H1 (cell line): ENCODE results near the gene RBFA.

Experiments used
- CHD2 ChIP-seq: IDR thresholded peaks from 2 replicates; pipeline ENCODE4 v1.6.1; 2012; ENCODE audit warnings: low read length, improper control_type of control experiment
- CREB1 ChIP-seq: IDR thresholded peaks from 2 replicates; pipeline ENCODE4 v1.6.1; 2012; ENCODE audit warnings: inconsistent platforms
- CTCF ChIP-seq, 3 experiments: IDR thresholded peaks; 1 replicate in 2 of 3; 2 replicates in 1 of 3; pipeline versions ENCODE4 v1.5.1 to v1.6.1; 2011; ENCODE audit warnings: low read length in 3 of 3, mild to moderate bottlenecking in 3 of 3, inconsistent platforms in 2 of 3, low read depth in 1 of 3, moderate library complexity in 1 of 3; ENCODE audit not compliant: insufficient read depth in 1 of 3; ENCODE audit errors: control extremely low read depth in 1 of 3
- EZH2 ChIP-seq: fragments of 200-600 bp; sonication (generic); IDR thresholded peaks from 2 replicates; pipeline ENCODE4 v1.7.1; 2012; ENCODE audit warnings: low read depth, mild to moderate bottlenecking, moderate library complexity, low read length, inconsistent platforms; ENCODE audit not compliant: severe bottlenecking
- HDAC2 ChIP-seq, 2 experiments: fragments of 300-600 bp in 1 of 2; sonication (generic) in 1 of 2; IDR thresholded peaks; 2 replicates each; pipeline ENCODE4 v1.6.1; 2011 to 2012; ENCODE audit warnings: low read depth in 2 of 2, low read length in 2 of 2, mild to moderate bottlenecking in 2 of 2, moderate library complexity in 2 of 2, borderline replicate concordance in 1 of 2, inconsistent platforms in 1 of 2
- JUN ChIP-seq: IDR thresholded peaks from 2 replicates; pipeline ENCODE4 v1.6.1; 2011; ENCODE audit warnings: low read depth, mild to moderate bottlenecking, improper control_type of control experiment, low read length
- KDM1A ChIP-seq: fragments of 200-600, 300-600 bp; sonication (generic); IDR thresholded peaks from 2 replicates; pipeline ENCODE4 v1.7.1; 2016; ENCODE audit warnings: mild to moderate bottlenecking, low read length, borderline replicate concordance
- POLR2A ChIP-seq, 2 experiments: IDR thresholded peaks; 1 replicate in 1 of 2; 2 replicates in 1 of 2; pipeline ENCODE4 v1.6.1; 2011; ENCODE audit warnings: low read depth in 2 of 2, low read length in 2 of 2, mild to moderate bottlenecking in 2 of 2; ENCODE audit errors: control extremely low read depth in 1 of 2
- SIN3A ChIP-seq, 2 experiments: IDR thresholded peaks in 1 of 2; conservative IDR thresholded peaks in 1 of 2; 2 replicates each; pipeline ENCODE4 v1.6.1; 2011 to 2012; ENCODE audit warnings: low read length in 2 of 2, improper control_type of control experiment in 1 of 2, low read depth in 1 of 2, mild to moderate bottlenecking in 1 of 2
- USF2 ChIP-seq: IDR thresholded peaks from 2 replicates; pipeline ENCODE4 v1.6.1; 2011; ENCODE audit warnings: low read length, improper control_type of control experiment
- ZNF274 ChIP-seq: IDR thresholded peaks from 2 replicates; pipeline ENCODE4 v1.7.0; 2012; ENCODE audit warnings: low read length, borderline replicate concordance; ENCODE audit errors: extremely low read depth

- TF ChIP-seq SIN3A (conservative IDR thresholded peaks at IDR 0.05 in 1 of 2, IDR thresholded peaks at IDR 0.05 in 1 of 2; ENCODE audit: low read depth in 1 of 2, low read length in 2 of 2) (no peak), CTCF (IDR thresholded peaks at IDR 0.05; ENCODE audit: control extremely low read depth in 1 of 3, insufficient read depth in 1 of 3, low read depth in 1 of 3, low read length in 3 of 3) (no peak), EZH2 (no peak), ZNF274 (no peak), CHD2 (no peak), JUN (no peak), POLR2A (IDR thresholded peaks at IDR 0.05; ENCODE audit: control extremely low read depth in 1 of 2, low read depth in 2 of 2, low read length in 2 of 2) (no peak), HDAC2 (IDR thresholded peaks at IDR 0.05; ENCODE audit: borderline replicate concordance in 1 of 2, low read depth in 2 of 2, low read length in 2 of 2) (no peak), CREB1 (no peak), USF2 (no peak), KDM1A (no peak)
These were observed 42.1 kb downstream of the RBFA start for GRCh38 chr18:80076379-80076778.
